HL-60 (cell line): ENCODE measurements around the gene SECISBP2L.

ENCODE experiments used
- DNase-seq, 2 experiments: peaks; one replicate each; pipeline ENCODE4 v3.0.0-alpha.2; 2010 to 2020; ENCODE audit warnings: low read depth in 1 of 2, low spot score in 1 of 2
- H3K27ac ChIP-seq: fragments of 250-450 bp; sonication (Bioruptor Pico); replicated peaks from 2 replicates; pipeline ENCODE4 v1.5.1; 2020; ENCODE audit warnings: mild to moderate bottlenecking, moderate library complexity
- H3K27me3 ChIP-seq: fragments of 250-450 bp; sonication (Bioruptor Pico); 2 replicates; pipeline ENCODE4 v1.5.1; 2021; ENCODE audit warnings: mild to moderate bottlenecking, moderate library complexity; ENCODE audit not compliant: insufficient read depth, poor library complexity, severe bottlenecking
- H3K4me3 ChIP-seq: replicated peaks from 2 replicates; pipeline ENCODE4 v1.5.1; 2011; ENCODE audit warnings: mild to moderate bottlenecking, control low read depth, low read length; ENCODE audit not compliant: insufficient read depth
- CTCF ChIP-seq: IDR thresholded peaks from one replicate; pipeline ENCODE4 v1.5.1; 2011; ENCODE audit warnings: low read length, control low read depth, inconsistent platforms; ENCODE audit not compliant: insufficient read depth
- GABPA ChIP-seq: IDR thresholded peaks from 2 replicates; pipeline ENCODE4 v1.6.1; 2012; ENCODE audit warnings: low read depth
- POLR2AphosphoS5 ChIP-seq: IDR thresholded peaks from 2 replicates; pipeline ENCODE4 v1.6.1; 2012; ENCODE audit warnings: low read depth
- REST ChIP-seq: IDR thresholded peaks from 2 replicates; pipeline ENCODE4 v1.6.1; 2012; ENCODE audit warnings: low read depth; ENCODE audit not compliant: insufficient replicate concordance
- SPI1 ChIP-seq: IDR thresholded peaks from 2 replicates; pipeline ENCODE4 v1.6.1; 2012; ENCODE audit warnings: low read depth, mild to moderate bottlenecking, borderline replicate concordance

Gene SECISBP2L

GRCh38 chr15:49064281-49064653 lies 18.0 kb upstream of the SECISBP2L start:
- peak overlapping the region; percentile 50 for H3K27ac ChIP-seq
- DNase-seq = no peak
- TF ChIP-seq SPI1 (no peak), GABPA (no peak), CTCF (no peak), POLR2AphosphoS5 (no peak), REST (no peak)
- H3K27me3 ChIP-seq = no peaks in the 10 kb centered on the region
- no peak overlapping the region for H3K4me3 ChIP-seq

- DNase-seq = peak; percentile 65 to 91
- H3K27me3 ChIP-seq = no peaks in the 10 kb centered on the region
Measured at GRCh38 chr15:49063402-49064280, 17.4 kb upstream of the SECISBP2L start.

More at GRCh38 chr15:49063402-49064280, 17.4 kb upstream of the SECISBP2L start:
- no peak overlapping the region for H3K4me3 ChIP-seq
- peak; percentile 52 for TF ChIP-seq POLR2AphosphoS5
- peak; percentile 77 for TF ChIP-seq SPI1
- no peak for TF ChIP-seq REST
- TF ChIP-seq GABPA = no peak
- TF ChIP-seq CTCF = no peak
- H3K27ac ChIP-seq = peak overlapping the region; percentile 50
